PC-9 (cell line): ENCODE measurements around the gene P2RX6. TPM values are rescaled to one million over a fixed set of nuclear protein-coding genes. Genes with fewer than 3 reads are reported as not detected.

Experiments
- BruUV-seq: library from RNA; stranded (reverse); fragments of 400-500 nt; replicated peaks from 2 replicates; lab custom pipeline; 2021; lab: Mats Ljungman, UMichigan
- CTCF ChIA-PET: fragments of 300-600 bp; sonication (Branson Sonifier 250); formaldehyde crosslinking; loops from one replicate; lab custom pipeline; 2022; ENCODE audit warnings: antibody characterized with exemption; lab: Charles Lee
- POLR2A ChIA-PET: fragments of 300-600 bp; sonication (Branson Sonifier 250); formaldehyde crosslinking; loops from one replicate; lab custom pipeline; 2022; ENCODE audit warnings: antibody characterized with exemption; ENCODE audit not compliant: unreplicated experiment; lab: Charles Lee
- DNase-seq, 2 experiments: peaks; one replicate each; pipeline versions ENCODE4 v3.0.0 to v3.0.0-alpha.2; 2015 to 2022; ENCODE audit warnings: mixed read lengths in 1 of 2
- H2AFZ ChIP-seq: fragments of 200-600 bp; sonication (generic); 2 replicates; pipeline ENCODE4 v1.8.1; 2017; ENCODE audit warnings: antibody characterized with exemption
- H3F3A ChIP-seq: fragments of 200-600 bp; sonication (generic); 2 replicates; pipeline ENCODE4 v1.8.1; 2017; ENCODE audit warnings: antibody characterized with exemption, mild to moderate bottlenecking, low read depth; ENCODE audit not compliant: insufficient read depth
- H3K27ac ChIP-seq: fragments of 200-600 bp; sonication (generic); 2 replicates; pipeline ENCODE4 v1.6.1; 2016; ENCODE audit warnings: mixed run types
- H3K27me3 ChIP-seq: fragments of 200-600 bp; sonication (generic); 2 replicates; pipeline ENCODE4 v1.6.1; 2016; ENCODE audit warnings: low read depth, mixed run types; ENCODE audit not compliant: insufficient read depth
- H3K36me3 ChIP-seq: fragments of 200-600 bp; sonication (generic); 2 replicates; pipeline ENCODE4 v1.6.1; 2016; ENCODE audit warnings: low read depth, mixed run types
- H3K4me1 ChIP-seq: fragments of 200-600 bp; sonication (generic); replicated peaks from 2 replicates; pipeline ENCODE4 v1.6.1; 2016; ENCODE audit warnings: mixed run types; ENCODE audit not compliant: insufficient read depth
- H3K4me2 ChIP-seq: fragments of 200-600 bp; sonication (generic); 2 replicates; pipeline ENCODE4 v1.6.1; 2017; ENCODE audit warnings: mixed run types
- H3K4me3 ChIP-seq: fragments of 200-600 bp; sonication (generic); 2 replicates; pipeline ENCODE4 v1.6.1; 2016; ENCODE audit warnings: mixed run types
- H3K79me2 ChIP-seq: fragments of 200-600 bp; sonication (generic); 2 replicates; pipeline ENCODE4 v1.6.1; 2017; ENCODE audit warnings: low read depth, mixed run types
- H3K9me2 ChIP-seq: fragments of 200-600 bp; sonication (generic); 2 replicates; pipeline ENCODE4 v1.8.1; 2017; ENCODE audit warnings: mild to moderate bottlenecking; ENCODE audit not compliant: insufficient read depth
- H3K9me3 ChIP-seq: fragments of 200-600 bp; sonication (generic); 2 replicates; pipeline ENCODE4 v1.8.1; 2016; ENCODE audit warnings: low read depth; ENCODE audit not compliant: insufficient read depth
- H4K20me1 ChIP-seq: fragments of 200-600 bp; sonication (generic); 2 replicates; pipeline ENCODE4 v1.8.1; 2017; ENCODE audit not compliant: insufficient read depth
- CTCF ChIP-seq: fragments of 200-600 bp; sonication (generic); conservative IDR thresholded peaks from 2 replicates; pipeline ENCODE4 v1.6.1; 2017; ENCODE audit warnings: mixed run types, antibody characterized with exemption, mild to moderate bottlenecking, moderate library complexity
- EZH2 ChIP-seq: fragments of 200-600 bp; sonication (generic); IDR thresholded peaks from 2 replicates; pipeline ENCODE4 v1.8.0; 2017; ENCODE audit warnings: antibody characterized with exemption, low read depth
- intact Hi-C: fragments of 100-400 bp; cut with micrococcal nuclease; formaldehyde crosslinking; loops from one replicate; pipeline ENCODE4 v1.10.0; 2022; ENCODE audit not compliant: unreplicated experiment
- total RNA-seq: library from RNA; stranded (reverse); gene quantifications from 2 replicates; pipeline ENCODE4 v1.2.3, GENCODE V29; 2021

P2RX6 gene
- total RNA-seq, 1 experiment from 2014 or later = 2.7 TPM

GRCh38 chr22:21054046-21054713, 39.2 kb downstream of the P2RX6 start:
- Histone ChIP-seq H3K27ac (no peak overlapping the region), H3F3A (no peaks in the 10 kb centered on the region), H4K20me1 (no peaks in the 10 kb centered on the region), H3K4me2 (no peak overlapping the region), H3K79me2 (no peaks in the 10 kb centered on the region), H3K4me3 (no peak overlapping the region), H3K4me1 (no peaks in the 10 kb centered on the region), H3K36me3 (no peaks in the 10 kb centered on the region), H3K27me3 (no peaks in the 10 kb centered on the region), H3K9me2 (no peaks in the 10 kb centered on the region), H2AFZ (no peak overlapping the region), H3K9me3 (no peaks in the 10 kb centered on the region)
- POLR2A ChIA-PET = no interaction called here
- no peak for DNase-seq
- intact Hi-C loops = no loop called here
- TF ChIP-seq CTCF (no peak), EZH2 (no peak)
- BruUV-seq = no TSS peak
- CTCF ChIA-PET = interaction anchor here (0.6 kb wide), 1 partner anchor 8 kb away, joined by 3 read pairs; no protein-coding TSS in a partner anchor

GRCh38 chr22:21054714-21055563, 40.0 kb downstream of the P2RX6 start:
- no peaks in the 10 kb centered on the region for H3K36me3 ChIP-seq
- TF ChIP-seq CTCF (no peak), EZH2 (no peak)
- ChIA-PET CTCF (no interaction called here), POLR2A (no interaction called here)
- no peaks in the 10 kb centered on the region for H3K27me3 ChIP-seq
- no peaks in the 10 kb centered on the region for H3K4me1 ChIP-seq
- H3K27ac ChIP-seq = no peak overlapping the region
- no peaks in the 10 kb centered on the region for H3K79me2 ChIP-seq
- H3F3A ChIP-seq = no peaks in the 10 kb centered on the region
- BruUV-seq = no TSS peak
- no peaks in the 10 kb centered on the region for H4K20me1 ChIP-seq
- H2AFZ ChIP-seq = no peak overlapping the region
- no peaks in the 10 kb centered on the region for H3K9me2 ChIP-seq
- H3K4me3 ChIP-seq = no peak overlapping the region
- DNase-seq = no peak
- no peaks in the 10 kb centered on the region for H3K9me3 ChIP-seq
- no peak overlapping the region for H3K4me2 ChIP-seq
- intact Hi-C loops = no loop called here

GRCh38 chr22:21055564-21055834, 40.5 kb downstream of the P2RX6 start:
- no peaks in the 10 kb centered on the region for H3K9me2 ChIP-seq
- no peaks in the 10 kb centered on the region for H3K36me3 ChIP-seq
- H2AFZ ChIP-seq = no peak overlapping the region
- no peaks in the 10 kb centered on the region for H3K4me1 ChIP-seq
- no peak overlapping the region for H3K27ac ChIP-seq
- H3K27me3 ChIP-seq = no peaks in the 10 kb centered on the region
- no peak for DNase-seq
- intact Hi-C loops = no loop called here
- H3K4me2 ChIP-seq = no peak overlapping the region
- H3K9me3 ChIP-seq = no peaks in the 10 kb centered on the region
- H3K4me3 ChIP-seq = no peak overlapping the region
- H4K20me1 ChIP-seq = no peaks in the 10 kb centered on the region
- POLR2A ChIA-PET = no interaction called here
- H3F3A ChIP-seq = no peaks in the 10 kb centered on the region
- no TSS peak for BruUV-seq
- no peaks in the 10 kb centered on the region for H3K79me2 ChIP-seq
- CTCF ChIA-PET = no interaction called here
- no peak for TF ChIP-seq CTCF
- no peak for TF ChIP-seq EZH2
